AG04450 (cell line): ENCODE measurements around the gene SORCS2. TPM values are rescaled to one million over a fixed set of nuclear protein-coding genes. Genes with fewer than 3 reads are reported as not detected.

Experiments used
- CTCF ChIA-PET: fragments of 300-600, 350-600 bp; formaldehyde crosslinking; extraction: SDS; loops from one replicate; lab custom pipeline; 2022; ENCODE audit warnings: antibody characterized with exemption, inconsistent platforms; lab: Charles Lee
- POLR2A ChIA-PET: fragments of 350-600 bp; formaldehyde crosslinking; extraction: SDS; loops from one replicate; lab custom pipeline; 2021; ENCODE audit warnings: antibody characterized with exemption, inconsistent platforms; lab: Yijun Ruan, JAX
- DNase-seq: peaks from one replicate; pipeline ENCODE4 v3.0.0-alpha.2; 2011; ENCODE audit warnings: low read depth, low spot score
- H3K27ac ChIP-seq: one replicate; pipeline ENCODE4 v1.5.1; 2012; ENCODE audit warnings: low read depth, low read length, control low read depth
- H3K27me3 ChIP-seq: one replicate; pipeline ENCODE4 v1.6.0; 2012; ENCODE audit warnings: low read length; ENCODE audit not compliant: control insufficient read depth, insufficient read depth
- H3K4me3 ChIP-seq: 2 replicates; pipeline ENCODE4 v1.5.1; 2011; ENCODE audit warnings: mild to moderate bottlenecking, low read depth, low read length, control low read depth
- H3K9me3 ChIP-seq: 2 replicates; pipeline ENCODE4 v1.5.1; 2012; ENCODE audit warnings: low read length; ENCODE audit not compliant: control insufficient read depth, insufficient read depth
- CTCF ChIP-seq: IDR thresholded peaks from 2 replicates; pipeline ENCODE4 v1.5.1; 2011; ENCODE audit warnings: low read depth, low read length, control low read depth, inconsistent platforms
- polyA plus RNA-seq: library from polyadenylated mRNA; depleted of rRNA; stranded (reverse); fragments of >200 nt; gene quantifications from 2 replicates; pipeline ENCODE4 v1.2.3, GENCODE V29; 2011

The SORCS2 gene
- polyA plus RNA-seq, 1 experiment, result 0.29 TPM

GRCh38 chr4:7236847-7237246 lies 44.5 kb downstream of the SORCS2 start:
- H3K27ac ChIP-seq, result no peak overlapping the region
- TF ChIP-seq CTCF, result no peak
- CTCF ChIA-PET, result no interaction called here
- no peak overlapping the region for H3K4me3 ChIP-seq
- H3K9me3 ChIP-seq, result peaks cover 11% of the 10 kb centered on the region
- no peak for DNase-seq
- peaks cover 23% of the 10 kb centered on the region for H3K27me3 ChIP-seq
- POLR2A ChIA-PET, result no interaction called here

- no peak for DNase-seq
- POLR2A ChIA-PET, result no interaction called here
- peaks cover 23% of the 10 kb centered on the region for H3K27me3 ChIP-seq
- H3K27ac ChIP-seq, result no peak overlapping the region
- no peak for TF ChIP-seq CTCF
- H3K9me3 ChIP-seq, result peaks cover 11% of the 10 kb centered on the region
- CTCF ChIA-PET, result no interaction called here
- H3K4me3 ChIP-seq, result no peak overlapping the region
Measured at GRCh38 chr4:7237873-7238272, 45.5 kb downstream of the SORCS2 start.

GRCh38 chr4:7238300-7238960 lies 46.1 kb downstream of the SORCS2 start:
- TF ChIP-seq CTCF, result 0 out of 2 replicates have a peak, but pooled peaks have one; percentile 31
- no peak for DNase-seq
- Histone ChIP-seq H3K9me3 (peaks cover 11% of the 10 kb centered on the region), H3K4me3 (no peak overlapping the region), H3K27ac (no peak overlapping the region), H3K27me3 (peaks cover 24% of the 10 kb centered on the region)
- CTCF ChIA-PET, result no interaction called here
- POLR2A ChIA-PET, result no interaction called here

GRCh38 chr4:7239101-7239820 lies 46.9 kb downstream of the SORCS2 start:
- Histone ChIP-seq H3K4me3 (no peak overlapping the region), H3K27me3 (peaks cover 26% of the 10 kb centered on the region), H3K27ac (no peak overlapping the region), H3K9me3 (peaks cover 11% of the 10 kb centered on the region)
- no peak for TF ChIP-seq CTCF
- POLR2A ChIA-PET, result no interaction called here
- CTCF ChIA-PET, result no interaction called here
- no peak for DNase-seq

- H3K9me3 ChIP-seq, result peaks cover 11% of the 10 kb centered on the region
- no peak overlapping the region for H3K4me3 ChIP-seq
- H3K27me3 ChIP-seq, result peaks cover 25% of the 10 kb centered on the region
- ChIA-PET CTCF (no interaction called here), POLR2A (no interaction called here)
- no peak for TF ChIP-seq CTCF
- no peak for DNase-seq
- no peak overlapping the region for H3K27ac ChIP-seq
Measured at GRCh38 chr4:7239844-7240243, 47.5 kb downstream of the SORCS2 start.
